ENCODE data around the gene INPP5B.

DNA sequence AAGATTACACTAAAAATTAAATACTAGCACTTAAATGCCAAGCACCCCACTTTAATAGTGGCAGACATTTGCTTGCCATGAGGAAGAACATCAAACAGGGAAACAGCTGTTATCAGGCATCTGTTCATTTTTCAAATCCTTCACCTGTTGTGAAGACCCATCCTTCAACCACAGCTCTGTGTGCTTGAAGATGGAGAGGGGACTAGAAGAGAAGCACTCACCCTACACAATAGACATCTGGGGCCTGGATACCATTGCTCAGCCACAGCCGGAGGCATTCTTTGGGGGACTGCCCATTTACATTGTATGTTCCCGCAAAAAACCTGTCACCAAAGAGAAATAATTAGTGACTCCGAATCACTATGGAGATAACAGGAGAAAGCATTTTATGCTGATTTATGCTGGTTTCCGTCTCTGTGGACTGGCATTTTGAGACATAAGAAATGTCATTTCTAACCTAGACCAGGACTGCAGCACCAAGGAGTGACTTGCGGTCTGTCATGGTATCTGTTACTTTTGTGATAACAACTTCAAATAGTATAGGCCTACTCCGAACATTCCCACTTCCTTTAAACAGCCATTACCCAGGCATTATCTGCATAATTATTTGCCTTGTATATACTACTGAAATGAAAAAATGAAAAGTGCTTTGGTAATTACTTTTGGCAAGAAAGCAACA, 58.7 kb downstream of the INPP5B start:
- TF ChIP-seq POLR2A (IDR thresholded peaks at IDR 0.05; ENCODE audit: low read depth, low read length) = no peak
- TF ChIP-seq TAF1 (IDR thresholded peaks at IDR 0.05; ENCODE audit: borderline replicate concordance, low read depth, low read length) = no peak

Measured in GM12892 (cell line).